Mesenchymal stem cell (in vitro differentiated cells and primary cell): ENCODE results near the gene FBXO17. TPM values are rescaled to one million over a fixed set of nuclear protein-coding genes. Genes with fewer than 3 reads are reported as not detected.

ENCODE experiments used
- DNase-seq: peaks from one replicate; pipeline ENCODE4 v3.0.0-alpha.2; 2013
- H2AFZ ChIP-seq: one replicate; pipeline ENCODE4 v1.6.1; 2013; ENCODE audit warnings: low read depth, mild to moderate bottlenecking, control low read depth, inconsistent platforms, low read length, moderate library complexity
- H2AK5ac ChIP-seq: 2 replicates; pipeline ENCODE4 v1.6.1; 2013; ENCODE audit warnings: low read length, moderate library complexity, mild to moderate bottlenecking, inconsistent platforms; ENCODE audit not compliant: severe bottlenecking
- H2BK120ac ChIP-seq: one replicate; pipeline ENCODE4 v1.6.1; 2013; ENCODE audit warnings: low read depth, mild to moderate bottlenecking, inconsistent platforms, low read length, moderate library complexity
- H2BK12ac ChIP-seq, 2 experiments: one replicate each; pipeline ENCODE4 v1.6.1; 2013; ENCODE audit warnings: inconsistent platforms in 2 of 2, low read length in 2 of 2, mild to moderate bottlenecking in 2 of 2, moderate library complexity in 2 of 2, control low read depth in 1 of 2
- H2BK15ac ChIP-seq: one replicate; pipeline ENCODE4 v1.6.1; 2013; ENCODE audit warnings: mild to moderate bottlenecking, low read depth, inconsistent platforms; ENCODE audit not compliant: poor library complexity, severe bottlenecking
- H2BK5ac ChIP-seq: 2 replicates; pipeline ENCODE4 v1.6.1; 2013; ENCODE audit warnings: low read depth, mild to moderate bottlenecking, low read length, control low read depth, inconsistent platforms; ENCODE audit not compliant: poor library complexity, severe bottlenecking
- H3K14ac ChIP-seq, 2 experiments: one replicate each; pipeline ENCODE4 v1.6.1; 2013; ENCODE audit warnings: inconsistent platforms in 2 of 2, low read length in 2 of 2, control low read depth in 1 of 2, mild to moderate bottlenecking in 1 of 2, moderate library complexity in 1 of 2
- H3K18ac ChIP-seq, 2 experiments: one replicate each; pipeline ENCODE4 v1.6.1; 2013; ENCODE audit warnings: inconsistent platforms in 2 of 2, low read length in 2 of 2, control low read depth in 1 of 2, low read depth in 1 of 2, mild to moderate bottlenecking in 1 of 2
- H3K23ac ChIP-seq, 2 experiments: one replicate each; pipeline ENCODE4 v1.6.1; 2013; ENCODE audit warnings: inconsistent platforms in 2 of 2, low read length in 2 of 2, mild to moderate bottlenecking in 2 of 2, moderate library complexity in 2 of 2, control low read depth in 1 of 2
- H3K27ac ChIP-seq: 2 replicates; pipeline ENCODE4 v1.5.1; 2013; ENCODE audit warnings: mild to moderate bottlenecking, moderate library complexity, low read length, control low read depth, inconsistent platforms; ENCODE audit not compliant: poor library complexity, severe bottlenecking
- H3K27me3 ChIP-seq, 2 experiments: 2 replicates each; pipeline versions ENCODE4 v1.6.1 to v1.7.0; 2013; ENCODE audit warnings: low read length in 2 of 2, mild to moderate bottlenecking in 2 of 2, moderate library complexity in 2 of 2, control low read depth in 1 of 2, inconsistent platforms in 1 of 2; ENCODE audit not compliant: control insufficient read depth in 1 of 2, insufficient read depth in 1 of 2
- H3K36me3 ChIP-seq, 2 experiments: 2 replicates each; pipeline versions ENCODE4 v1.6.1 to v1.7.0; 2013; ENCODE audit warnings: low read length in 2 of 2, control low read depth in 1 of 2, inconsistent platforms in 1 of 2, low read depth in 1 of 2, mild to moderate bottlenecking in 1 of 2; ENCODE audit not compliant: insufficient read depth in 2 of 2, control insufficient read depth in 1 of 2
- H3K4ac ChIP-seq, 2 experiments: one replicate each; pipeline ENCODE4 v1.6.1; 2013; ENCODE audit warnings: inconsistent platforms in 2 of 2, low read length in 2 of 2, mild to moderate bottlenecking in 2 of 2, moderate library complexity in 2 of 2, control low read depth in 1 of 2, low read depth in 1 of 2
- H3K4me1 ChIP-seq: 2 replicates; pipeline ENCODE4 v1.6.1; 2013; ENCODE audit warnings: low read depth, low read length, control low read depth; ENCODE audit not compliant: control insufficient read depth, insufficient read depth
- H3K4me2 ChIP-seq: 2 replicates; pipeline ENCODE4 v1.6.1; 2013; ENCODE audit warnings: low read length, mild to moderate bottlenecking, inconsistent platforms; ENCODE audit not compliant: poor library complexity, severe bottlenecking
- H3K4me3 ChIP-seq, 2 experiments: 2 replicates each; pipeline versions ENCODE4 v1.5.1 to v1.7.0; 2013; ENCODE audit warnings: low read length in 2 of 2, mild to moderate bottlenecking in 2 of 2, control low read depth in 1 of 2, low read depth in 1 of 2; ENCODE audit not compliant: insufficient read depth in 1 of 2
- H3K79me1 ChIP-seq: replicated peaks from 2 replicates; pipeline ENCODE4 v1.6.1; 2013; ENCODE audit warnings: mild to moderate bottlenecking, control low read depth, low read length, inconsistent platforms; ENCODE audit not compliant: poor library complexity, severe bottlenecking
- H3K9ac ChIP-seq: 2 replicates; pipeline ENCODE4 v1.7.0; 2013; ENCODE audit warnings: mild to moderate bottlenecking, low read length, moderate library complexity
- H3K9me3 ChIP-seq: 2 replicates; pipeline ENCODE4 v1.7.0; 2013; ENCODE audit warnings: mild to moderate bottlenecking, low read length; ENCODE audit not compliant: control insufficient read depth
- H4K8ac ChIP-seq: one replicate; pipeline ENCODE4 v1.6.1; 2013; ENCODE audit warnings: inconsistent platforms, mild to moderate bottlenecking, low read length, moderate library complexity
- H4K91ac ChIP-seq: one replicate; pipeline ENCODE4 v1.6.1; 2013; ENCODE audit warnings: mild to moderate bottlenecking, low read length, inconsistent platforms
- WGBS: methylation state at CpG from one replicate; pipeline ENCODE4 v1.1.7; 2013; ENCODE audit warnings: mixed read lengths; 5-methylcytosine and 5-hydroxymethylcytosine counted together
- polyA plus RNA-seq, 2 experiments: library from polyadenylated mRNA; stranded (reverse); fragments of 200-250 nt; gene quantifications; one replicate each; pipeline ENCODE4 v1.2.3, GENCODE V29; 2013

Gene FBXO17
- polyA plus RNA-seq (2013, experiment 1 of 2) = 15.8 TPM
- 16.6 TPM for polyA plus RNA-seq (2013, experiment 2 of 2)

GRCh38 chr19:38975214-38975860 lies at the start of gene FBXO17:
TSS of gene FBXO17 (minus strand) at chr19:38975742. CDS start at chr19:38950319, 25,423 bp downstream.
- Histone ChIP-seq H2BK5ac (peak within 1 kb of the TSS; percentile 86), H2BK120ac (peak within 1 kb of the TSS; percentile 56), H4K8ac (peak within 1 kb of the TSS; percentile 86), H3K79me1 (peaks cover 11% of the 10 kb centered on the region), H4K91ac (peak within 1 kb of the TSS; percentile 82), H3K4me1 (peaks cover 14% of the 10 kb centered on the region), H3K9me3 (no peaks in the 10 kb centered on the region), H3K27me3 (no peaks in the 10 kb centered on the region), H3K14ac (peak within 1 kb of the TSS in 1 of 2 experiments; percentile 59), H3K18ac (peak within 1 kb of the TSS; percentile 88), H3K23ac (peak within 1 kb of the TSS in 1 of 2 experiments; percentile 59), H3K4ac (peak within 1 kb of the TSS in 1 of 2 experiments; percentile 93), H3K36me3 (peaks cover 0 to 3% of the 10 kb centered on the region in 2 experiments), H3K27ac (peak within 1 kb of the TSS; percentile 97), H3K4me3 (peak within 1 kb of the TSS; percentile 83 to 85), H2AK5ac (peak within 1 kb of the TSS; percentile 65), H2BK12ac (peak within 1 kb of the TSS in 1 of 2 experiments; percentile 78), H3K4me2 (peak within 1 kb of the TSS; percentile 56), H2BK15ac (peak within 1 kb of the TSS; percentile 13), H2AFZ (peak within 1 kb of the TSS; percentile 79), H3K9ac (peak within 1 kb of the TSS; percentile 90)
- DNase-seq = peak; percentile 72
- under 1% methylated on average over 44 of the region's 63 CpGs for WGBS

- Histone ChIP-seq H3K9me3 (peaks cover 2% of the 10 kb centered on the region), H3K79me1 (no peaks in the 10 kb centered on the region), H2BK5ac (no peak overlapping the region), H3K9ac (no peak overlapping the region), H3K4me1 (no peaks in the 10 kb centered on the region), H2BK120ac (no peak overlapping the region), H3K4me3 (no peak overlapping the region), H4K91ac (no peak overlapping the region), H3K14ac (no peak overlapping the region), H3K27me3 (peaks cover 0 to 3% of the 10 kb centered on the region in 2 experiments), H2BK12ac (no peak overlapping the region), H2AK5ac (no peak overlapping the region), H2BK15ac (no peak overlapping the region), H4K8ac (no peak overlapping the region), H3K18ac (no peak overlapping the region), H3K36me3 (peaks cover 12 to 28% of the 10 kb centered on the region in 2 experiments), H3K4ac (no peak overlapping the region), H3K27ac (no peak overlapping the region), H3K4me2 (no peak overlapping the region), H3K23ac (no peak overlapping the region), H2AFZ (no peak overlapping the region)
- WGBS = 87% methylated on average over 14 of the region's 14 CpGs
- DNase-seq = no peak
Measured at GRCh38 chr19:39024875-39025641, 49.5 kb upstream of the FBXO17 start.

GRCh38 chr19:39021063-39021462 lies 45.5 kb upstream of the FBXO17 start:
- Histone ChIP-seq H2AFZ (no peak overlapping the region), H2BK12ac (no peak overlapping the region), H2AK5ac (no peak overlapping the region), H3K27ac (no peak overlapping the region), H4K8ac (no peak overlapping the region), H3K23ac (no peak overlapping the region), H2BK5ac (no peak overlapping the region), H3K4me1 (no peaks in the 10 kb centered on the region), H3K9me3 (peaks cover 5% of the 10 kb centered on the region), H3K14ac (no peak overlapping the region), H3K79me1 (no peaks in the 10 kb centered on the region), H3K4me2 (no peak overlapping the region), H3K4me3 (no peak overlapping the region), H2BK120ac (no peak overlapping the region), H2BK15ac (no peak overlapping the region), H4K91ac (no peak overlapping the region), H3K9ac (no peak overlapping the region), H3K36me3 (peaks cover 0 to 9% of the 10 kb centered on the region in 2 experiments), H3K4ac (no peak overlapping the region), H3K18ac (no peak overlapping the region), H3K27me3 (peaks cover 0 to 3% of the 10 kb centered on the region in 2 experiments)
- WGBS = 96% methylated on average over 2 of the region's 4 CpGs
- DNase-seq = no peak

- Histone ChIP-seq H4K91ac (no peak overlapping the region), H3K4me2 (no peak overlapping the region), H2AFZ (no peak overlapping the region), H3K4me1 (no peaks in the 10 kb centered on the region), H4K8ac (no peak overlapping the region), H3K4me3 (no peak overlapping the region), H2BK15ac (no peak overlapping the region), H3K27ac (no peak overlapping the region), H3K9ac (no peak overlapping the region), H2BK120ac (no peak overlapping the region), H3K23ac (no peak overlapping the region), H2BK12ac (no peak overlapping the region), H2AK5ac (no peak overlapping the region), H3K79me1 (no peaks in the 10 kb centered on the region), H3K18ac (no peak overlapping the region), H2BK5ac (no peak overlapping the region), H3K14ac (no peak overlapping the region), H3K27me3 (peaks cover 0 to 3% of the 10 kb centered on the region in 2 experiments), H3K4ac (no peak overlapping the region), H3K9me3 (peaks cover 3% of the 10 kb centered on the region), H3K36me3 (no peaks in the 10 kb centered on the region)
- 89% methylated on average over 4 of the region's 4 CpGs for WGBS
- DNase-seq = no peak
Measured at GRCh38 chr19:39017646-39018045, 42.1 kb upstream of the FBXO17 start.
